ENCODE results near the gene IRF5.

The IRF5 gene

DNA sequence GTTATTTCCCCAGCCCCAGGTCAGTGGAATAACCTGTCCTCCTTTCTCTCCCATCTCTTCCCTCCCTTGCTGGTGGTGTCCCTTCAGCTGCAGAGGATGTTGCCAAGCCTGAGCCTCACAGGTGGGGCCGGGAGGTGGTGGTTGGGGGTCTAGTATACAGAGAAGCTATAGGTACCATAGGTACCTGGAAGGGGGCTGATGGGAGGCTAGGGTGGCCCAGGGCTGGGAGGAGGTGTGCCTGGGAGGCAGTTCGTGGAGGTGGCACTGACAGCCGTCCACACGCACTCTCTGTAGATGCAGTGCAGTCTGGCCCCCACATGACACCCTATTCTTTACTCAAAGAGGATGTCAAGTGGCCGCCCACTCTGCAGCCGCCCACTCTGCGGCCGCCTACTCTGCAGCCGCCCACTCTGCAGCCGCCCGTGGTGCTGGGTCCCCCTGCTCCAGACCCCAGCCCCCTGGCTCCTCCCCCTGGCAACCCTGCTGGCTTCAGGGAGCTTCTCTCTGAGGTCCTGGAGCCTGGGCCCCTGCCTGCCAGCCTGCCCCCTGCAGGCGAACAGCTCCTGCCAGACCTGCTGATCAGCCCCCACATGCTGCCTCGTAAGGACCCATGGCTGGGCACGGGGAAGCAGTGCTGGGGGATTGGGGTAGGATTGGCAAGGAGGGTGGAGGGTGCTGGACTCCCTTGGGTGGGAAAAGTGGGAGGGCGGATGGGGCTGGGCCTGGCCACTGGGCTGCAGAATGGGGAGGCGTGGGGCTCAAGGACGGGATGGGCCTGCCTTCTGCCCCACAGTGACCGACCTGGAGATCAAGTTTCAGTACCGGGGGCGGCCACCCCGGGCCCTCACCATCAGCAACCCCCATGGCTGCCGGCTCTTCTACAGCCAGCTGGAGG, 9.5 kb downstream of the IRF5 start:
- peaks cover 6% of the 10 kb centered on the region for H3K36me3 ChIP-seq (ENCODE audit: insufficient read depth, low read length)
- H3K27me3 ChIP-seq (ENCODE audit: control insufficient read depth in 1 of 2, insufficient read depth in 2 of 2, low read length in 2 of 2) = peaks cover 0 to 7% of the 10 kb centered on the region in 2 donors
- no peak overlapping the region for H3K4me3 ChIP-seq (ENCODE audit: low read depth in 1 of 2, low read length in 2 of 2)
- no peak overlapping the region for H3K27ac ChIP-seq (ENCODE audit: low read depth, low read length)
- H3K9ac ChIP-seq (ENCODE audit: low read length) = no peak overlapping the region
- no peaks in the 10 kb centered on the region for H3K9me3 ChIP-seq (ENCODE audit: low read length)
- H3K4me1 ChIP-seq (ENCODE audit: insufficient read depth, low read length) = no peaks in the 10 kb centered on the region

DNA sequence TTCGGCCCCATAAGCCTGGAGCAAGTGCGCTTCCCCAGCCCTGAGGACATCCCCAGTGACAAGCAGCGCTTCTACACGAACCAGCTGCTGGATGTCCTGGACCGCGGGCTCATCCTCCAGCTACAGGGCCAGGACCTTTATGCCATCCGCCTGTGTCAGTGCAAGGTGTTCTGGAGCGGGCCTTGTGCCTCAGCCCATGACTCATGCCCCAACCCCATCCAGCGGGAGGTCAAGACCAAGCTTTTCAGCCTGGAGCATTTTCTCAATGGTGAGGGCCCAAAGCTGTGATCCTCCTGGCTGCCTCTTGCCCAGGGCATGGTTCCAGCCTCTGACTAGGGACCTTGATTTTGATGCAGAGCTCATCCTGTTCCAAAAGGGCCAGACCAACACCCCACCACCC, 10.1 kb downstream of the IRF5 start:
- no peak overlapping the region for H3K4me3 ChIP-seq (ENCODE audit: low read depth in 1 of 2, low read length in 2 of 2)
- no peak overlapping the region for H3K9ac ChIP-seq (ENCODE audit: low read length)
- no peak overlapping the region for H3K27ac ChIP-seq (ENCODE audit: low read depth, low read length)
- H3K9me3 ChIP-seq (ENCODE audit: low read length) = no peaks in the 10 kb centered on the region
- no peaks in the 10 kb centered on the region for H3K4me1 ChIP-seq (ENCODE audit: insufficient read depth, low read length)
- H3K27me3 ChIP-seq (ENCODE audit: control insufficient read depth in 1 of 2, insufficient read depth in 2 of 2, low read length in 2 of 2) = peaks cover 0 to 7% of the 10 kb centered on the region in 2 donors
- H3K36me3 ChIP-seq (ENCODE audit: insufficient read depth, low read length) = peaks cover 11% of the 10 kb centered on the region

DNA sequence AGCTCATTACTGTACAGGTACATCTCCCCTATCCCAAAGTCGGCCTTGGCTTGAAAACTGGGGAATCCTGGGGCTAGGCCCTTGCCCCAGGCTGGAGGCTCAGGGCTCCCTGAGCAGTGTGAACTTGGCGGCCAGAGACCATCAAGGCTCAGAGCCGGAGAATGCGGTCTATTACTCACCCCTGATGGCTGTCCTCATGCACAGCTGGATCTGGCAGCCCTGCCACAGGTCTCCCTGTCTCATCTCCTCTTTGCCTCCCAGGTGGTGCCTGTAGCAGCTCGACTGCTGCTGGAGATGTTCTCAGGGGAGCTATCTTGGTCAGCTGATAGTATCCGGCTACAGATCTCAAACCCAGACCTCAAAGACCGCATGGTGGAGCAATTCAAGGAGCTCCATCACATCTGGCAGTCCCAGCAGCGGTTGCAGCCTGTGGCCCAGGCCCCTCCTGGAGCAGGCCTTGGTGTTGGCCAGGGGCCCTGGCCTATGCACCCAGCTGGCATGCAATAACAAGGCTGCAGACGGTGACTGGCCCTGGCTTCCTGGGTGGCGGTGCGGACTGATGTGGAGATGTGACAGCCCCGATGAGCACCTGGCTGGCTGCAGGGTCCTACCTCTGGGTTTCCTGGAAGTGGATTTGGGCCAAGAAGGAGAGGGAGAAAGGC, 10.7 kb downstream of the IRF5 start:
- Histone ChIP-seq H3K4me1 (ENCODE audit: insufficient read depth, low read length) (no peaks in the 10 kb centered on the region), H3K27ac (ENCODE audit: low read depth, low read length) (no peak overlapping the region), H3K36me3 (ENCODE audit: insufficient read depth, low read length) (peaks cover 15% of the 10 kb centered on the region)

DNA sequence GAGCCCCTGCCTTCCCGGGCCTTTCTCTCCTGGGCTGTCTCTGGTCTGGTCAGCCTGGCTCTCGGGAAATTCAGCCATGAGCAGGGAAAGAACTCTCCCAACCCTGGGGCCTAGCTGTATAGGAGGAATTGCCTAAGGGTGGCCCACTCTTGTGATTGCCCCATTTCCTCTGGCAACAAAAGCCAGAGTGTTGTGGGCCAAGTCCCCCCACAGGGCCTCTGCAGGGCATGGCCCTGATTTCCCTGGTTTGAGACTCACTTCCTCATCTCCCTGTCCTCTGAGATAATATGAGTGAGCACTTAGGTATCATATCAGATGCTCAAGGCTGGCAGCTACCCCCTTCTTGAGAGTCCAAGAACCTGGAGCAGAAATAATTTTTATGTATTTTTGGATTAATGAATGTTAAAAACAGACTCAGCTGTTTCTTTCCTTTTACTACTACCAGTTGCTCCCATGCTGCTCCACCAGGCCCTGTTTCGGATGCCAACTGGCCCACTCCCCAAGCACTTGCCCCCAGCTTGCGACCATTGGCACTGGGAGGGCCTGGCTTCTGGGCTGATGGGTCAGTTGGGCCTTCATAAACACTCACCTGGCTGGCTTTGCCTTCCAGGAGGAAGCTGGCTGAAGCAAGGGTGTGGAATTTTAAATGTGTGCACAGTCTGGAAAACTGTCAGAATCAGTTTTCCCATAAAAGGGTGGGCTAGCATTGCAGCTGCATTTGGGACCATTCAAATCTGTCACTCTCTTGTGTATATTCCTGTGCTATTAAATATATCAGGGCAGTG, 11.4 kb downstream of the IRF5 start:
- Histone ChIP-seq H3K4me3 (ENCODE audit: low read depth in 1 of 2, low read length in 2 of 2) (no peak overlapping the region), H3K36me3 (ENCODE audit: insufficient read depth, low read length) (peaks cover 22% of the 10 kb centered on the region), H3K4me1 (ENCODE audit: insufficient read depth, low read length) (no peaks in the 10 kb centered on the region), H3K27me3 (ENCODE audit: control insufficient read depth in 1 of 2, insufficient read depth in 2 of 2, low read length in 2 of 2) (peaks cover 0 to 7% of the 10 kb centered on the region in 2 donors), H3K9ac (ENCODE audit: low read length) (no peak overlapping the region), H3K27ac (ENCODE audit: low read depth, low read length) (no peak overlapping the region), H3K9me3 (ENCODE audit: low read length) (no peaks in the 10 kb centered on the region)

More for the DNA sequence above, 10.7 kb downstream of the IRF5 start:
- Histone ChIP-seq H3K9me3 (ENCODE audit: low read length) (no peaks in the 10 kb centered on the region), H3K27me3 (ENCODE audit: control insufficient read depth in 1 of 2, insufficient read depth in 2 of 2, low read length in 2 of 2) (peaks cover 0 to 7% of the 10 kb centered on the region in 2 donors), H3K9ac (ENCODE audit: low read length) (no peak overlapping the region), H3K4me3 (ENCODE audit: low read depth in 1 of 2, low read length in 2 of 2) (no peak overlapping the region)

DNA sequence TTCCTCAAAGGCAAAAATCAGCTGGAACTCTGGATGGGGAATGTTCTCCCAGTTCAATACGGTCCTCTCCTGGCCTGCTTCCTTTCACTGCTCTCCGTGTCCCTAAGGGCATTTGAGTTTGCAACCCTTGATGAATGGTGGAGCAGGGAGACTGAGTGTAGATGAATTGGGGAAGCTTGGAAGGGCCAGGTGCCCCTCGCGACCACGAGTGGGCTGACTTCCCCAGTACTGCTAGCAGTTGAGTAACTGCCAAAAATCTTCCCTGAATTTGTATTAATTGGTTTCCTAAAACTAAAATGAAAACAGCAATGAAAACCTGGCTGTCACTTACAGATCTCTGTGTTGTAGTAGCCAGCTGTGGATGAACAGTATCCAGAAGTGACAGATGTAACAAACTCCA, 13.6 kb downstream of the IRF5 start:
- H3K9ac ChIP-seq (ENCODE audit: low read length) = no peak overlapping the region
- H3K27me3 ChIP-seq (ENCODE audit: control insufficient read depth in 1 of 2, insufficient read depth in 2 of 2, low read length in 2 of 2) = peaks cover 0 to 7% of the 10 kb centered on the region in 2 donors
- no peaks in the 10 kb centered on the region for H3K4me1 ChIP-seq (ENCODE audit: insufficient read depth, low read length)
- no peak overlapping the region for H3K4me3 ChIP-seq (ENCODE audit: low read depth in 1 of 2, low read length in 2 of 2)
- H3K9me3 ChIP-seq (ENCODE audit: low read length) = no peaks in the 10 kb centered on the region
- no peak overlapping the region for H3K27ac ChIP-seq (ENCODE audit: low read depth, low read length)
- peaks cover 35% of the 10 kb centered on the region for H3K36me3 ChIP-seq (ENCODE audit: insufficient read depth, low read length)

DNA sequence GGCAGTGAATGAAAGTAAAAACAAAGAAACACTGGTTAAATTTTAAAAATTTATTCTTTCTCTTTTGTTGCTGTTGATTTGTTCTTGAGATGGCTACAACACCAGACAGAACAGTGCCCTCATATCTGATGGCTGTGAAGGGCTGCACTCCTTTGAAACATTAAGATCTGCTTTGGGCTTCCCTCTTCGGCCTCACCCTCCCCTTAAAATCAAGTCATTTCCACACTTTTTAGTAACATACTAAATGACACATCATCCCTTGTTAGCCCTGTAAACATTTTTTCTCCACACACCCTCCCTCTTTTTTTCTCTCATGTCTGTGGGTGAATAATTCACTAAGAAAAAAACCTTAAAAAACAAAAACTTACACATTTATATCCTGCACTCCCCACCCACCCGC, 16.4 kb downstream of the IRF5 start:
- H3K9ac ChIP-seq (ENCODE audit: low read length) = no peak overlapping the region
- no peaks in the 10 kb centered on the region for H3K4me1 ChIP-seq (ENCODE audit: insufficient read depth, low read length)
- H3K27me3 ChIP-seq (ENCODE audit: control insufficient read depth in 1 of 2, insufficient read depth in 2 of 2, low read length in 2 of 2) = no peaks in the 10 kb centered on the region
- H3K4me3 ChIP-seq (ENCODE audit: low read depth in 1 of 2, low read length in 2 of 2) = no peak overlapping the region
- no peak overlapping the region for H3K27ac ChIP-seq (ENCODE audit: low read depth, low read length)
- no peaks in the 10 kb centered on the region for H3K9me3 ChIP-seq (ENCODE audit: low read length)
- H3K36me3 ChIP-seq (ENCODE audit: insufficient read depth, low read length) = peaks cover 51% of the 10 kb centered on the region

DNA sequence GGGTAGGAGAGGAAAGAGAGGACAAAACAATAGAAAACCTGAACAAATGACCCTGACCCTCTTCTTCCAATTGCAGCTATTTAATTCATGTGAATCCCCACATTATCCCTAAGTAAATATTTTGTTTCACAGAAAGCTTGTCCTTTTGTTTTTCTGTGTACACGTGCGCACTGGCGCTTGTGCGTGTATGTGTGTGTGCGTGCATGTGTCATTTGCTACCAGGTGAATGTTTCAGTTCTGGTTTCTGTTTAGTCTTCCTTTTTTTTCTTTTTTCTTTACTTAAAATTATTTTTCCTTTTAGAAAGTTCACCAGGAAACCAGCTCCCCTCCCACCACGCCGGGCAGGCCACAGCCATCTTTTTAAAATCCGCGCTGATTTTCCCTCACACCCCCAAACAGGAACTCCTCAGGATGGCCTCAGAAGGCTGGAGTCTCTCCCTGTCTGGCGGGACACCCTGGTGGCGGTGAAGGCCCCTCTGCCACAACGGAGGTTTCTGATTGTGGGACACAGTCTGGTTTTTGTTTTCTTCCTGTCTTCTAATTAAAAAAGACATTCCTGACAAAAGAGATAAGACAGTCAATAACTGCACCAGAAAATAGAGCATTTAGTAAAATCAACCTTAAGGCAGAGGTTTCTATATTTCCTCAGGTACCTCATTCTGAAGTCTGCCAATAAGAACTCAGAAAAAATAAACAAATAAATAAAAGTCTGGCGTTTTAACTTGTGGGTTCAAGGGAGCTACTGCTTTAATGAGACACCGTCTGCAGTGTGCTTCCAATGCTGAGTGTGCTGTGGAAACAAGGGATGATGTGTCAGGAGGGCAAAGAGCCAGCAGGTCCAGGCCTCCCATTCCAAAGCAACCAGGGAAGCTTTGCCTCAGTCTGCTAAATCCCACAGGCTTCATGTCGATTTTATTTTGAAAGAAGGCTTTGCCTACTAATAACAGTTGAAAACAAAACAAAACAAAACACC, 17.4 kb downstream of the IRF5 start:
- Histone ChIP-seq H3K27ac (ENCODE audit: low read depth, low read length) (no peak overlapping the region), H3K9me3 (ENCODE audit: low read length) (no peaks in the 10 kb centered on the region), H3K9ac (ENCODE audit: low read length) (no peak overlapping the region), H3K27me3 (ENCODE audit: control insufficient read depth in 1 of 2, insufficient read depth in 2 of 2, low read length in 2 of 2) (no peaks in the 10 kb centered on the region), H3K4me3 (ENCODE audit: low read depth in 1 of 2, low read length in 2 of 2) (no peak overlapping the region), H3K36me3 (ENCODE audit: insufficient read depth, low read length) (peaks cover 51% of the 10 kb centered on the region), H3K4me1 (ENCODE audit: insufficient read depth, low read length) (no peaks in the 10 kb centered on the region)

DNA sequence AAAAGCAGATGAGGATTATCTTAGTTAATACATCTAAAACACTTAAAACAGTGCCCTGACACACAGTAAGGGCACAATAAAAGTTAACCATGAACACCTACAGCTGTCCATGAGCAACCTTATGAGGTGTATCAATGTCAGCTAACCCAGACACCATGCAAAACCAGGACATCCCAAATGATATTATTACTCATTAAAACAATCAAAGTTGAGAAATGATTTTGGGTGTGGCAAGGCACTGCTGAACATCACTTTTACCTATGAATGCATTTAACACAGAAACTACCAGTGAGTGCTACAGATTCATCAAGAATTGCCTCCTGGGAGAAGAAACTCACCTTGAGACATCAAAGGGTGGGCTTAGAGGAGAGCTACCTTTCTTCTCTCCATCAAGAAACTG, 18.3 kb downstream of the IRF5 start:
- no peaks in the 10 kb centered on the region for H3K9me3 ChIP-seq (ENCODE audit: low read length)
- peaks cover 51% of the 10 kb centered on the region for H3K36me3 ChIP-seq (ENCODE audit: insufficient read depth, low read length)
- no peaks in the 10 kb centered on the region for H3K4me1 ChIP-seq (ENCODE audit: insufficient read depth, low read length)
- H3K27ac ChIP-seq (ENCODE audit: low read depth, low read length) = no peak overlapping the region
- H3K4me3 ChIP-seq (ENCODE audit: low read depth in 1 of 2, low read length in 2 of 2) = no peak overlapping the region
- H3K9ac ChIP-seq (ENCODE audit: low read length) = no peak overlapping the region
- no peaks in the 10 kb centered on the region for H3K27me3 ChIP-seq (ENCODE audit: control insufficient read depth in 1 of 2, insufficient read depth in 2 of 2, low read length in 2 of 2)

DNA sequence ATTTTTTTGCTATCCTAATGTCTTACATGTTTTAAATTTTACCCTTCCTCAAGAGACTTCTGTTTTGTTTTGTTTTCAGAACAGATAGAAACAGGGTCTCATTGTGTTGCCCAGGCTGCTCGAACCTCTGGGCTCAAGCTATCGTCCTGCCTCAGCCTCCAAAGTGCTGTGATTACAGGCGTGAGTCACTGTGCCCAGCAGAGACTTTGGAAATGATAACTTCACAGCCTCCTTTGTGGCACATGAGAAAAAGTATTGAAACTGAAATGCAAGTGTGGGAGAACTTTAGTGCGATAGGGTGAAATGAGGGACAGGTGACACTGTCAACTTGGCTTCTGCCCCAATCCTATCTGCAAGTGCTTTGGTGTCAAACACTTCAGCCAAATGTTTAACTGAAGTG, 21.6 kb downstream of the IRF5 start:
- H3K27ac ChIP-seq (ENCODE audit: low read depth, low read length) = no peak overlapping the region
- H3K4me1 ChIP-seq (ENCODE audit: insufficient read depth, low read length) = no peaks in the 10 kb centered on the region
- H3K4me3 ChIP-seq (ENCODE audit: low read depth in 1 of 2, low read length in 2 of 2) = no peak overlapping the region
- peaks cover 47% of the 10 kb centered on the region for H3K36me3 ChIP-seq (ENCODE audit: insufficient read depth, low read length)
- no peaks in the 10 kb centered on the region for H3K27me3 ChIP-seq (ENCODE audit: control insufficient read depth in 1 of 2, insufficient read depth in 2 of 2, low read length in 2 of 2)
- H3K9ac ChIP-seq (ENCODE audit: low read length) = no peak overlapping the region
- H3K9me3 ChIP-seq (ENCODE audit: low read length) = no peaks in the 10 kb centered on the region

DNA sequence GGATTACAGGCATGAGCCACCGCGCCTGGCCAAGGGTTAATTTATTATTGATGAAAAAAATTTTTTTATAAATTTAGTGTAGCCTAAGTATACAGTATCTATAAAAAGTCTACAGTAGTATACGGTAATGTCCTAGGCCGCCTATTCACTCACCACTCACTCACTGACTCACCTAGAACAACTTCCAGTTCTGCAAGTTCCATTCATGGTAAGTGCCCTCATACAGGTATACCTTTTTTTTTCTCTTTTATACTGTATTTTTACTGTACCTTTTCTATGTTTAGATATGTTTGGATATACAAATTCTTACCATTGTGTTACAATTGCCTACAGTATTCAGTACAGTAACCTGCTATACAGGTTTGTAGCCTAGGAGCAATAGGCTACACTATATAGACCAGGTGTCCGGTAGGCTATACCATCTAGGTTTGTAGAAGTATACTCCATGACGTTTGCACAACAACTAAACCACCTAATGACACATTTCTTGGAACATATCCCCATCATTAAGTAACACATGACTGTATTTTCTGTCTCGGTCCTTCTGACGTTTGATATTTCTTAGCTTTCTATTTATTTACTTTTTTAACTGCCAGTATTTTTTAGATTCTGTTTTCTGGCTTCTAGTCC, 23.4 kb downstream of the IRF5 start:
- H3K36me3 ChIP-seq (ENCODE audit: insufficient read depth, low read length) = peaks cover 45% of the 10 kb centered on the region
- no peaks in the 10 kb centered on the region for H3K27me3 ChIP-seq (ENCODE audit: control insufficient read depth in 1 of 2, insufficient read depth in 2 of 2, low read length in 2 of 2)
- no peak overlapping the region for H3K4me3 ChIP-seq (ENCODE audit: low read depth in 1 of 2, low read length in 2 of 2)
- no peak overlapping the region for H3K9ac ChIP-seq (ENCODE audit: low read length)
- H3K27ac ChIP-seq (ENCODE audit: low read depth, low read length) = no peak overlapping the region
- H3K9me3 ChIP-seq (ENCODE audit: low read length) = no peaks in the 10 kb centered on the region
- no peaks in the 10 kb centered on the region for H3K4me1 ChIP-seq (ENCODE audit: insufficient read depth, low read length)
